GM18867 (cell line): Measurements from ENCODE around the gene NCKAP1.
"Not testable (repeated sequence)": the region's sequence is repeated elsewhere in the genome, so short reads cannot be mapped to it uniquely, and the experiment has no call there.

Experiments used
- ATAC-seq: cut with Tn5 transposase; IDR thresholded peaks from one replicate; pipeline ENCODE4 v1.9.1; 2021; ENCODE audit warnings: mild to moderate bottlenecking, moderate library complexity; ENCODE audit not compliant: unreplicated experiment

The NCKAP1 gene

DNA sequence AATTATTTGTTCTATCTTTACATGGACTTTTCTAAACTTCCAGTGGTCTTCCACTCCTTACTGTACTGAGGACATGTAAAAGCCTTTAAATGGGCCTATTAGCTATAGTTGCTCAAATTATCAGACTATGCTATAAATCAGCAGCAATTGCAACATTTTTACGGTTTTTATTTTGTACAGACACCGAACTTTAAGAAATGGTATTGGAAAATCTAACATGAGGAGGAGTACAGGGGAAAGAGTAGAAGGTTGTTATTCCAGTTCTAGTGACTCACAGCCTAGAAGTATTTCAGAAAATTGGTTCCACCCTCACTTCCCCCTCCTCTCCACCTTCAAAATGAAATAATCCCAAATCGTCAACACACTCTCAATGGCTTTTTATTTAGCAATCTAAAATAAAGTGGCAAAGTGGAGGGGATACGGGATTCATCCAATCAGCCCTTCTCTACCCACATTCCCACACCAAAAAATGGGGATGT is 1.1 kb downstream of the NCKAP1 start:
- ATAC-seq: no peak

DNA sequence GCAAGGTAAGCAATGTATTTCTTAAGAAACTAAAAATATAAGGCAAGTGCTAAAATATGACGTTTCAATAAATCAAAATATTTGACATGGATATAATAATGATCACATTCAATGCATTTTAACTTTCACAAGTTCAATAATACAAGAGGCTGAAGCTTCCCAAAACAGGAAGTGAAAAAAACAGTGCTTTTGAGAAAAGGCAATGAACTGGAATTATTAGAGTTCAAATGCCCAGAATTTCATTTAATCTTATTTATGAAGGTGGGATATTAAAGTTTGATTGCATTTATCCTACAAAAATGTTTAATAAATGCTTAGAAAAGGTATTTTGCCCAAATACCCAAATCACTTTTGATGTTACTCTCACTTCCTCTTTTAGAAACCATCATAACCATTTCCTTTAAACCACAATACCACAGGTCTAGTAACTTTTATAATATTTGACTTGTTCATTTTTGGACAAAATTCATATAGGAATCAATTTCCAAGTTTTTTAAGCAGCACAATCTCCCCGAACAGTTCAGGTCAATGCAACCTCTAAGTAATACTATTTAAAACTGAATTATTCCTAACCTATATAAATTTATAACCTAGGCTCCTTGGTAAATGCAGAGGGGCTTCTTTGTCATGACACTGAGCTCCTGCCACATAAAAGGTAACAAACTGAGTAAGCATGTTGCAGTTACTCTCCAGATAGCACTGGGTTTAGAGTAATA is 2.1 kb downstream of the NCKAP1 start:
- peak; percentile 47 for ATAC-seq

DNA sequence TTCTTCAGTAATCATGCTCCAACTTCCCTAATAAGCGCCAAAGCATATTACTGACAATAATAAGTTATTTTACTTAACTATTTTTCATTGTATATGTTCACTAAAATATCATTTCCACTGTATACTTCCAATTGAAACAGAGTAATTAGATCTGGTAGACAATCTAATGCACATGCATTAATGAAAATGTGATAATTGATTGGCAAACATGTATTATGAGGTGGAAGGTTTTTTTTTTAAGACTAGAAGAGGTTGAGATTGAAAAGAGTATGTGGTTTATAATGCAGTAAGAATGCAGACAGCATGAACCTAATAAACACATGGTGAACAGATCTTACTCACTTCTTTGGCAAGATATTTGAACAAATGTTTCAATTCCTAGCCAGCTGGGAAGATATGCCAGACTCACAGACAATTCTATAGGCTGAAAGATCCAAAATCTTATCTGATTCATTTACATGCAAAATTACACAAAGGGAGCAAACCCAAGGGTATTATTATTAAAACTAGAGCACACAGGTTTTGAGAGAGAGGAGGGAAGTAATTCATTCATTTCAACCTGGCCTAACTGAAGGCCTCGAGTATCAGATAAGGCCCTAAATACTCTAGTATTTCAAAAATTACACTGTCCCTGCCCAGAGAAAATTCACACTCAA is 2.8 kb downstream of the NCKAP1 start:
- no peak for ATAC-seq

DNA sequence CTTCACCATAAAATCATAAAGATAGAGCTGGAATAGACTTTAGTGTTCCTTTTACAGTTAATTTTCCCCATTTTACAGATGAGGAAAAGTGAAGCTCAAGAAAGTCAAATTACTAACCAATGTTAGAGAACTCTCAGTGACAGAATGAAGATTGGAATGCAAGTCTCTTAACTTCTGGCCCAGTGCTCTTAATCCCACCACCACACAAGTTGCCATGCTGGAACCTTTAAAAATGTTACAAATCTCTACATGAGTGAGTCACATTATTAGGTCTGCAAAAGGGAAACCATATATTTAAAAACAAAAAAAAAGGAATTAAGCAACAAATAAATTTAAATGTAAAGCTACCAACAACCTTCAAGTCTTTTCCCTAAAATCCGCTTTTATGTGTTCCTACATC is 3.5 kb downstream of the NCKAP1 start:
- no peak for ATAC-seq

DNA sequence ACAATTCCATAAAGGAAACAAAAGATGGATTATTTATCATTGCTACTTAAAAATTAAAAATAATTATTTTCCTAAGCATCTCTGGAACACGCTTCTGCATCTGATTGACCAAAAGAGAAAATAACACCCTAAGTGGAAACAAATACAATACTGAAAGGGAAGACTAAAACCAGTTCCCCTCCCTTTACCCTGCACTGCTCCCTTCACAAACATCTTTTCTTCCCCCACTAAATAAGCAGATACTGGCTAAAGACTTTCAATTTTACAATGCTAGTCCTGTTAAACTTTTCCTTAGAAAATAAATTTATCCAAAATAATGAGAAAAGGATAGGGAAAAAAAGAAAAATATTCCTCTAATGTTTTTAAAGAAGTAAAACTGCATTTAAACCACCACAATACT is 4.3 kb downstream of the NCKAP1 start:
- no peak for ATAC-seq

- ATAC-seq: no peak
Measured at GRCh38 chr2:183031911-183032794, 6.1 kb downstream of the NCKAP1 start.

GRCh38 chr2:183029219-183029618 is 9.0 kb downstream of the NCKAP1 start:
- ATAC-seq: no peak

DNA sequence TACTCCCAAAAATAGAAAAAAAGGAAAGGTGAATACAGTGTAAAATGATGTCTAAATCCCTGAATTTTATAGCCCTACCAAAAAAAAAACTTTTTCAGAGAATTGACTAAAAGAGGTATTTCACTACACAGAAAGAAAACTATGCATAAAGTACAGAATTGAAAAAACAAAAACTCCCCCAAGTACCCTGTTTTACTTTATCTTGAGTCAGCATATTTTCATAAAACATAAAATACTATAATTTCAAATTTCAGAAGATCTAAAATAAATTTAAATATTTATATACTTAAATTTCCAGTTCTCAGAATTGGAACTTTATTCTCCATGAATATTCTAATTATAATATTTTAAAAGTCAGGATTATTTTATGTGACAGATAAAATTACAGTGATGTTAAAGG is 10.1 kb downstream of the NCKAP1 start:
- no peak for ATAC-seq

DNA sequence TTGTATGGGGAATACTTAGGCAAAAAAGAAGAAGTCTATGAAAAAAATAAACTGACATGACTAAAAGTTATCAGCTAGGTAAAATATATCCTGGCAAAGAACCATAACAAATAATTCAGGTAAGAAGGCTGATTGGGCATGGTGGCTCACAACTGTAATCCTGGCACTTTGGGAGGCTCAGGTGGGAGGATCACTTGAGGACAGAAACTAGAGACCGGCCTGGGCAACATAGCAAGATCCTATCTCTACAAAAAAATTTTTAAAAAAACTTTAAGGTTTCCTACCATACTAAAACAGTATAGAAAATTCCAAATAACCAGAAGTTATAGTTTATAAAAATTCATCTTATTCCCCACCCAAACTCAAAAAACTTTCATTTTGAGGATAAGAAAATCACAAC is 10.8 kb downstream of the NCKAP1 start:
- ATAC-seq: no peak

GRCh38 chr2:183026424-183026823 is 11.8 kb downstream of the NCKAP1 start:
- ATAC-seq: no peak

DNA sequence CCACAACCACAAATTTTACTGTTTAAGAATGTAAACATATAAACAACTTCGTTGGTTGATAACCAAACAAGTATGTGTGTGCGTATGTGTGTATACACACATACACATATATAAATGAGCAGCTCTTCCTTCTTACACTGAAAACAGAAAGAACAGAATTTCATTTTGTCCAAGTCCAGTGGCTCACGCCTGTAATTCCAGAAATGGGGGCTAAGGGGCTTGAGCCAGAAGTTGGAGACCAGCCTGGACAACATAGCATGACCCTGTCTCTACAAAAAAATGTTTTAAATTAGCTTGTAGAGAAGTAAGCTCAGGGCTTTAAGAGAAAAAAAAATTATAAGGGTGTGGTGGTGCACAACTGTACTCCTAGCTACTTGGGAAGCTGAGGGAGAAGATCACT is 12.3 kb downstream of the NCKAP1 start:
- ATAC-seq: no peak

- no peak for ATAC-seq
Measured at GRCh38 chr2:183024339-183025095, 13.7 kb downstream of the NCKAP1 start.

- ATAC-seq: no peak
Measured at GRCh38 chr2:183022711-183023110, 15.5 kb downstream of the NCKAP1 start.

GRCh38 chr2:183021613-183022012 is 16.6 kb downstream of the NCKAP1 start:
- ATAC-seq: no peak

- ATAC-seq: no peak
Measured at GRCh38 chr2:183019718-183020442, 18.4 kb downstream of the NCKAP1 start.

GRCh38 chr2:183017845-183018244 is 20.4 kb downstream of the NCKAP1 start:
- ATAC-seq: not testable (repeated sequence)

- ATAC-seq: no peak
Measured at GRCh38 chr2:183014005-183014404, 24.3 kb downstream of the NCKAP1 start.

DNA sequence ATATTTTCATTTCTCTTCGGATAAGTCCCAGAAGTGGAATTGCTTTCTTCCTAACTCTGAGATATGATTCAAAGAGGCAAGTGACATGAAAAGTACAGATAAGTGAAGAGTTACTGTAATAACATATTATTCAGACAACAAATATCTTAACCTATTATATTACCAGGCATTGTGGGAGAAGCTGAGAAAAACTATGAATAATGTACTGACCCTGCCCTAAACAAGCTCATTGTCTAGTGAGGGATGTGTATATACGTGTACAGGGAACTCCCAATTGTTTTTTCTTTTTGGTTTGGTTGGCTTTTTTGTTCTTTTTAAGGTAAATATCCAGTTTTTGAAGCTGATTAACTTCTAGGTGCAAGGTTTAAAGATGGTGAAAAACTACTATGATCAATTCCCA is 26.5 kb downstream of the NCKAP1 start:
- no peak for ATAC-seq

- no peak for ATAC-seq
Measured at GRCh38 chr2:183010112-183010511, 28.1 kb downstream of the NCKAP1 start.

GRCh38 chr2:183009249-183009899 is 28.9 kb downstream of the NCKAP1 start:
- ATAC-seq: no peak
